GM18873 (cell line): ENCODE measurements around the gene FAM76B.
A peak's percentile ranks its signal among the peaks of the same experiment; 100 is the strongest.
"Not testable (repeated sequence)": the region's sequence is repeated elsewhere in the genome, so short reads cannot be mapped to it uniquely, and the experiment has no call there.

Experiments
- ATAC-seq: cut with Tn5 transposase; IDR thresholded peaks from one replicate; pipeline ENCODE4 v1.9.1; 2021; ENCODE audit warnings: mild to moderate bottlenecking, moderate library complexity, moderate number of reproducible peaks; ENCODE audit not compliant: unreplicated experiment, low FRiP score

The FAM76B gene

GRCh38 chr11:95789506-95790122 is at the start of gene FAM76B:
FAM76B (minus strand) TSS chr11:95789782; CDS start chr11:95789478, 304 bp downstream.
- ATAC-seq: peak; percentile 71

GRCh38 chr11:95835768-95836488 is 46.3 kb upstream of the FAM76B start:
- peak; percentile 77 for ATAC-seq

- no peak for ATAC-seq
Measured at GRCh38 chr11:95835351-95835750, 45.8 kb upstream of the FAM76B start.

GRCh38 chr11:95833378-95833777 is 43.8 kb upstream of the FAM76B start:
- no peak for ATAC-seq

GRCh38 chr11:95832763-95833162 is 43.2 kb upstream of the FAM76B start:
- no peak for ATAC-seq

- no peak for ATAC-seq
Measured at GRCh38 chr11:95831198-95831883, 41.8 kb upstream of the FAM76B start.

GRCh38 chr11:95829580-95830259 is 40.1 kb upstream of the FAM76B start:
- ATAC-seq: no peak

GRCh38 chr11:95827696-95828095 is 38.1 kb upstream of the FAM76B start:
- no peak for ATAC-seq

- no peak for ATAC-seq
Measured at GRCh38 chr11:95821640-95822039, 32.1 kb upstream of the FAM76B start.

- ATAC-seq: no peak
Measured at GRCh38 chr11:95816037-95816436, 26.5 kb upstream of the FAM76B start.

- ATAC-seq: not testable (repeated sequence)
Measured at GRCh38 chr11:95811052-95811451, 21.5 kb upstream of the FAM76B start.

GRCh38 chr11:95806464-95806863 is 16.9 kb upstream of the FAM76B start:
- ATAC-seq: not testable (repeated sequence)

GRCh38 chr11:95805869-95806268 is 16.3 kb upstream of the FAM76B start:
- ATAC-seq: no peak

GRCh38 chr11:95803973-95804372 is 14.4 kb upstream of the FAM76B start:
- ATAC-seq: no peak

GRCh38 chr11:95802806-95803205 is 13.2 kb upstream of the FAM76B start:
- ATAC-seq: no peak

- no peak for ATAC-seq
Measured at GRCh38 chr11:95800438-95800837, 10.9 kb upstream of the FAM76B start.

GRCh38 chr11:95799546-95799945 is 10.0 kb upstream of the FAM76B start:
- no peak for ATAC-seq

GRCh38 chr11:95796501-95796900 is 6.9 kb upstream of the FAM76B start:
- ATAC-seq: no peak

GRCh38 chr11:95795627-95796295 is 6.2 kb upstream of the FAM76B start:
- no peak for ATAC-seq

GRCh38 chr11:95794086-95794485 is 4.5 kb upstream of the FAM76B start:
- no peak for ATAC-seq
